Glutamatergic neuron (in vitro differentiated cells): ENCODE measurements around the gene FAIM2. TPM values are rescaled to one million over a fixed set of nuclear protein-coding genes. Genes with fewer than 3 reads are reported as not detected.

Experiments
- total RNA-seq: library from RNA; stranded (reverse); fragmentation: NEBNext Ultra II Directional; extraction: Animal tissue kit (Norgen Biotek cat#: 25700); gene quantifications from one replicate; pipeline ENCODE4 v1.2.1, GENCODE V29; 2021; ENCODE audit not compliant: unreplicated experiment

Gene FAIM2
- total RNA-seq, 1 donor from 2014 or later: 3.5 TPM

Other genes with a start within 250 kb of the FAIM2 start
- gene FMNL3, start 196.5 kb downstream of the FAIM2 start, total RNA-seq: 13.7 TPM
- gene TMBIM6, start 162.3 kb downstream of the FAIM2 start, total RNA-seq: 278 TPM
- 64.3 TPM for gene NCKAP5L, start 75.5 kb downstream of the FAIM2 start, total RNA-seq
- 5.9 TPM for gene BCDIN3D, start 60.8 kb downstream of the FAIM2 start, total RNA-seq
- not detected for gene AQP2, start 46.8 kb upstream of the FAIM2 start, total RNA-seq
- not detected for gene AQP5, start 58.0 kb upstream of the FAIM2 start, total RNA-seq
- 0.37 TPM for gene AQP6, start 69.0 kb upstream of the FAIM2 start, total RNA-seq
- 47.1 TPM for gene RACGAP1, start 121.6 kb upstream of the FAIM2 start, total RNA-seq
- gene ASIC1, start 153.7 kb upstream of the FAIM2 start, total RNA-seq: 451 TPM
- gene SMARCD1, start 181.4 kb upstream of the FAIM2 start, total RNA-seq: 152 TPM
- gene GPD1, start 200.1 kb upstream of the FAIM2 start, total RNA-seq: 0.81 TPM
- 23.3 TPM for gene COX14, start 208.3 kb upstream of the FAIM2 start, total RNA-seq